Panc1 (cell line): ENCODE results near the gene ZNF792.

Experiments
- POLR2AphosphoS5 ChIP-seq: IDR thresholded peaks from 2 replicates; pipeline ENCODE4 v1.6.1; 2012; ENCODE audit warnings: mild to moderate bottlenecking, low read depth, low read length, moderate library complexity
- TCF7L2 ChIP-seq: IDR thresholded peaks from 2 replicates; pipeline ENCODE4 v1.6.1; 2011; ENCODE audit warnings: mild to moderate bottlenecking, low read depth, low read length, inconsistent platforms
- TF ChIP-seq, protein P1 (sequence below): fragments of 450-650 bp; IDR thresholded peaks from 2 replicates; pipeline ENCODE4 v1.5.1; 2017; ENCODE audit warnings: mild to moderate bottlenecking
- TF ChIP-seq, protein P2 (sequence below), 2 experiments: IDR thresholded peaks; 2 replicates each; pipeline ENCODE4 v1.6.1; 2011 to 2012; ENCODE audit warnings: low read depth in 2 of 2, control low read depth in 1 of 2, low read length in 1 of 2, mild to moderate bottlenecking in 1 of 2, moderate library complexity in 1 of 2; ENCODE audit not compliant: insufficient read depth in 1 of 2

DNA sequence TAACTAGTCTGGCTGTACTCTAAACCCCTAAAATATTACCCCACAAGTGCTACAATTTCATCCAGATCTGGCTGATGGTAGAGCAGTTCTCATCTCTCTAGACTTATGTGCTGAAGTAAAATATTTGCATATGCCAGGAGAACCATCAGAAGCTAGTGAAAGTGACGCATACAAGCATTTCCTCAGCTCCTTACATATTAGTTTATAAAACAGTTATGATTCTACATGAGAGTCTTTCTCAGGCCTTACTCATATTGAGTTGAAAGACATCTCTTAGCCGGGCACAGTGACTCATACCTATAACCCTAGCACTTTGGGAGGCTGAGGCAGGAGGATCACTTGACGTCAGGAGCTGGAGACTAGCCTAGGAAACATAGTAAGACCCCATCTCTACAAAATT lies 53.3 kb downstream of the ZNF792 start:
- TF ChIP-seq, protein P1, sequence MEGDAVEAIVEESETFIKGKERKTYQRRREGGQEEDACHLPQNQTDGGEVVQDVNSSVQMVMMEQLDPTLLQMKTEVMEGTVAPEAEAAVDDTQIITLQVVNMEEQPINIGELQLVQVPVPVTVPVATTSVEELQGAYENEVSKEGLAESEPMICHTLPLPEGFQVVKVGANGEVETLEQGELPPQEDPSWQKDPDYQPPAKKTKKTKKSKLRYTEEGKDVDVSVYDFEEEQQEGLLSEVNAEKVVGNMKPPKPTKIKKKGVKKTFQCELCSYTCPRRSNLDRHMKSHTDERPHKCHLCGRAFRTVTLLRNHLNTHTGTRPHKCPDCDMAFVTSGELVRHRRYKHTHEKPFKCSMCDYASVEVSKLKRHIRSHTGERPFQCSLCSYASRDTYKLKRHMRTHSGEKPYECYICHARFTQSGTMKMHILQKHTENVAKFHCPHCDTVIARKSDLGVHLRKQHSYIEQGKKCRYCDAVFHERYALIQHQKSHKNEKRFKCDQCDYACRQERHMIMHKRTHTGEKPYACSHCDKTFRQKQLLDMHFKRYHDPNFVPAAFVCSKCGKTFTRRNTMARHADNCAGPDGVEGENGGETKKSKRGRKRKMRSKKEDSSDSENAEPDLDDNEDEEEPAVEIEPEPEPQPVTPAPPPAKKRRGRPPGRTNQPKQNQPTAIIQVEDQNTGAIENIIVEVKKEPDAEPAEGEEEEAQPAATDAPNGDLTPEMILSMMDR: no peak
- no peak for TF ChIP-seq POLR2AphosphoS5
- no peak for TF ChIP-seq TCF7L2
- TF ChIP-seq, protein P2, sequence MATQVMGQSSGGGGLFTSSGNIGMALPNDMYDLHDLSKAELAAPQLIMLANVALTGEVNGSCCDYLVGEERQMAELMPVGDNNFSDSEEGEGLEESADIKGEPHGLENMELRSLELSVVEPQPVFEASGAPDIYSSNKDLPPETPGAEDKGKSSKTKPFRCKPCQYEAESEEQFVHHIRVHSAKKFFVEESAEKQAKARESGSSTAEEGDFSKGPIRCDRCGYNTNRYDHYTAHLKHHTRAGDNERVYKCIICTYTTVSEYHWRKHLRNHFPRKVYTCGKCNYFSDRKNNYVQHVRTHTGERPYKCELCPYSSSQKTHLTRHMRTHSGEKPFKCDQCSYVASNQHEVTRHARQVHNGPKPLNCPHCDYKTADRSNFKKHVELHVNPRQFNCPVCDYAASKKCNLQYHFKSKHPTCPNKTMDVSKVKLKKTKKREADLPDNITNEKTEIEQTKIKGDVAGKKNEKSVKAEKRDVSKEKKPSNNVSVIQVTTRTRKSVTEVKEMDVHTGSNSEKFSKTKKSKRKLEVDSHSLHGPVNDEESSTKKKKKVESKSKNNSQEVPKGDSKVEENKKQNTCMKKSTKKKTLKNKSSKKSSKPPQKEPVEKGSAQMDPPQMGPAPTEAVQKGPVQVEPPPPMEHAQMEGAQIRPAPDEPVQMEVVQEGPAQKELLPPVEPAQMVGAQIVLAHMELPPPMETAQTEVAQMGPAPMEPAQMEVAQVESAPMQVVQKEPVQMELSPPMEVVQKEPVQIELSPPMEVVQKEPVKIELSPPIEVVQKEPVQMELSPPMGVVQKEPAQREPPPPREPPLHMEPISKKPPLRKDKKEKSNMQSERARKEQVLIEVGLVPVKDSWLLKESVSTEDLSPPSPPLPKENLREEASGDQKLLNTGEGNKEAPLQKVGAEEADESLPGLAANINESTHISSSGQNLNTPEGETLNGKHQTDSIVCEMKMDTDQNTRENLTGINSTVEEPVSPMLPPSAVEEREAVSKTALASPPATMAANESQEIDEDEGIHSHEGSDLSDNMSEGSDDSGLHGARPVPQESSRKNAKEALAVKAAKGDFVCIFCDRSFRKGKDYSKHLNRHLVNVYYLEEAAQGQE (IDR thresholded peaks at IDR 0.05; ENCODE audit: insufficient read depth in 1 of 2, low read depth in 2 of 2, low read length in 1 of 2): no peak
